Stimulated activated naive CD8-positive, alpha-beta T cell treated with anti-CD3 and anti-CD28 coated beads, Interleukin-15, Interleukin-2, amounts not matched to agents 100 ng/mL and 50 ng/mL, for 24 hours (primary cell): Measurements from ENCODE around the gene CCDC88A.
"Not testable (repeated sequence)": the region's sequence is repeated elsewhere in the genome, so short reads cannot be mapped to it uniquely, and the experiment has no call there.

Experiments
- H3K27ac Mint-ChIP-seq: one replicate; pipeline ENCODE4 v1.8.0; 2021; ENCODE audit warnings: mild to moderate bottlenecking, mixed read lengths
- H3K27me3 Mint-ChIP-seq: one replicate; pipeline ENCODE4 v1.8.0; 2021; ENCODE audit warnings: mixed read lengths
- H3K36me3 Mint-ChIP-seq: one replicate; pipeline ENCODE4 v1.8.0; 2021; ENCODE audit warnings: low read depth, mixed read lengths
- H3K4me1 Mint-ChIP-seq: one replicate; pipeline ENCODE4 v1.8.0; 2021; ENCODE audit warnings: low read depth, mixed read lengths
- H3K4me3 Mint-ChIP-seq: one replicate; pipeline ENCODE4 v1.8.0; 2021; ENCODE audit warnings: mild to moderate bottlenecking, mixed read lengths
- H3K9me3 Mint-ChIP-seq: one replicate; pipeline ENCODE4 v1.8.0; 2021; ENCODE audit warnings: mixed read lengths

Gene CCDC88A, protein sequence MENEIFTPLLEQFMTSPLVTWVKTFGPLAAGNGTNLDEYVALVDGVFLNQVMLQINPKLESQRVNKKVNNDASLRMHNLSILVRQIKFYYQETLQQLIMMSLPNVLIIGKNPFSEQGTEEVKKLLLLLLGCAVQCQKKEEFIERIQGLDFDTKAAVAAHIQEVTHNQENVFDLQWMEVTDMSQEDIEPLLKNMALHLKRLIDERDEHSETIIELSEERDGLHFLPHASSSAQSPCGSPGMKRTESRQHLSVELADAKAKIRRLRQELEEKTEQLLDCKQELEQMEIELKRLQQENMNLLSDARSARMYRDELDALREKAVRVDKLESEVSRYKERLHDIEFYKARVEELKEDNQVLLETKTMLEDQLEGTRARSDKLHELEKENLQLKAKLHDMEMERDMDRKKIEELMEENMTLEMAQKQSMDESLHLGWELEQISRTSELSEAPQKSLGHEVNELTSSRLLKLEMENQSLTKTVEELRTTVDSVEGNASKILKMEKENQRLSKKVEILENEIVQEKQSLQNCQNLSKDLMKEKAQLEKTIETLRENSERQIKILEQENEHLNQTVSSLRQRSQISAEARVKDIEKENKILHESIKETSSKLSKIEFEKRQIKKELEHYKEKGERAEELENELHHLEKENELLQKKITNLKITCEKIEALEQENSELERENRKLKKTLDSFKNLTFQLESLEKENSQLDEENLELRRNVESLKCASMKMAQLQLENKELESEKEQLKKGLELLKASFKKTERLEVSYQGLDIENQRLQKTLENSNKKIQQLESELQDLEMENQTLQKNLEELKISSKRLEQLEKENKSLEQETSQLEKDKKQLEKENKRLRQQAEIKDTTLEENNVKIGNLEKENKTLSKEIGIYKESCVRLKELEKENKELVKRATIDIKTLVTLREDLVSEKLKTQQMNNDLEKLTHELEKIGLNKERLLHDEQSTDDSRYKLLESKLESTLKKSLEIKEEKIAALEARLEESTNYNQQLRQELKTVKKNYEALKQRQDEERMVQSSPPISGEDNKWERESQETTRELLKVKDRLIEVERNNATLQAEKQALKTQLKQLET (N-terminal part only)

DNA sequence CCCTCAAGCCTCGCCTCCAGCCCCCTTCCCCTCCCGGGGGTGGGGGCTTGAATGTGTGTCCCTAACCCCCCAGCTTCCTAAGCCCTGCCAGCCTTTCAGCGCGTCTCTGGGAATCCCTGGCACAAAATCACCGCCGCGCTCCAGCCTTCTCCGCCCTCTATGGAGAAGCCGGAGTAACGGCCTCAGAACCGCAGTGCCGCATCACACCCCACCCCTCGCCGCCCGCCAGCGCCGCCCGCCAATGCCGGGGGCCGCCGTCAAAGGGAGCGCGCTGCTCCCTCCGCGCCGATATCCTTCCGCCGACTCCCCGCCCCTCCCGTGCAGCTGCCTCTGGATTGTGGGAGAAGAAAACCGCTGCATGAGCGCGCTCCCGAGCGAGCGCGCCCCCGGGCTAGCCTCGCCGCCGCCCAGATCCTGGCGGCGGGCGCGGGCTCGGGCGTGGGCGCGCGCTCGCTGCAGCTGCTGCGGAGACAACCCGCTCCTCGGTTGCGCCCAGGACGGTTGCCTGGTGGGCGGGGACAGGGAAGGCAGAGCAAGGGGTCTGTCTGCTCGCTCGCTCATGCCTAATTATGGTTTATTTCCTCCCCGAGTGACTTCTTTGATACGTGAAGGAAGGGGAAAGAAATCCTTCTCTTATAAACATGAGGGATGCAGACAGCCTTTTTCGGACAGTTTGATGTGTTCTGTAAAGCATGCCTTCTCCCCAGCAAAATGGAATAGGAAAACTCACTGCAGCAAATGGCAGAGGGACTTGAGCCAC lies at the start of gene CCDC88A:
Gene CCDC88A, minus strand, starts transcription at position 178 of the 760 bp plus-strand sequence. CDS start 777 bp downstream, outside the sequence.
- Mint-ChIP-seq H3K27ac (peak within 1 kb of the TSS; percentile 81), H3K36me3 (no peaks in the 10 kb centered on the region), H3K4me1 (peaks cover 32% of the 10 kb centered on the region), H3K9me3 (no peaks in the 10 kb centered on the region), H3K4me3 (peak within 1 kb of the TSS; percentile 87), H3K27me3 (peaks cover 7% of the 10 kb centered on the region)

DNA sequence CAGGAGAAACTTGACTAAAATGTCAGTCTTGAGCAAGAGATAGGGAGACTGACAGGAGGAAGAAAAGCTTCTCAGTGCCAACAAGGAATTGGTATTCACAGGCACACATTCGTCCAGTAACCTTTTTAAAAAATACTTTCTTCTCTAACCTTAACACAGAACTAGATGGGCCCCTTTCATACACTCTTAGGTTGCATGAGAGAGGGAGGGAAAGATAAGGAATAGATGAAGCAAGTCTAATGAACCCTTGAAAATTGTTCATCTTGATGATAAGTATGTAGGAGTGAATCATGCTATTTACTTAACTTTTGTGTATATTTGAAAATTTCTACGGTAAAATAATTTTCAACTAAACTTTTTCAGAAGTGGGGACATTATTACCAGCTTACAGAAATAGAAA lies 42.0 kb upstream of the CCDC88A start:
- Mint-ChIP-seq H3K27ac (no peak overlapping the region), H3K36me3 (no peaks in the 10 kb centered on the region), H3K27me3 (peaks cover 19% of the 10 kb centered on the region), H3K4me3 (no peak overlapping the region), H3K4me1 (no peaks in the 10 kb centered on the region), H3K9me3 (no peaks in the 10 kb centered on the region)

DNA sequence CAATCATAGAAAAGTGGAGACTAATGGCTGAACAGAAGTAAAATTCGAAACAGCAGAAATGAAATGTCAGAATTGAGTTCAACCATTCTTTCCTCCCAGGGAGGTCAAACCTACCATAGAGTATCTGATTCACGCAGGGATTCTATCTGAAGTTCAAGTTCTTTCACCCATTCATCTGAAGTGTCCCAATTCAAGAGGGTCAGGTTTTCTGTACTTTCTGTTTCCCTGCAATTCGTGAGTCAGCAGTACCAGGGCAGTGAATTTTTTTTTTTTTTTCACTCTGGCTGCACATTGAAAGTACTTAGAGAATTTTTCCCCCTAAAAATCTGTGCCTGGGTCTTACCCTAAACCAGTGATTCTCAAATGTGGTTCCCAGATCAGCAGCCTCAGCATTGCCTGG lies 40.9 kb upstream of the CCDC88A start:
- no peak overlapping the region for H3K4me3 Mint-ChIP-seq
- H3K36me3 Mint-ChIP-seq = no peaks in the 10 kb centered on the region
- H3K4me1 Mint-ChIP-seq = no peaks in the 10 kb centered on the region
- H3K27ac Mint-ChIP-seq = no peak overlapping the region
- H3K27me3 Mint-ChIP-seq = peaks cover 19% of the 10 kb centered on the region
- H3K9me3 Mint-ChIP-seq = no peaks in the 10 kb centered on the region

DNA sequence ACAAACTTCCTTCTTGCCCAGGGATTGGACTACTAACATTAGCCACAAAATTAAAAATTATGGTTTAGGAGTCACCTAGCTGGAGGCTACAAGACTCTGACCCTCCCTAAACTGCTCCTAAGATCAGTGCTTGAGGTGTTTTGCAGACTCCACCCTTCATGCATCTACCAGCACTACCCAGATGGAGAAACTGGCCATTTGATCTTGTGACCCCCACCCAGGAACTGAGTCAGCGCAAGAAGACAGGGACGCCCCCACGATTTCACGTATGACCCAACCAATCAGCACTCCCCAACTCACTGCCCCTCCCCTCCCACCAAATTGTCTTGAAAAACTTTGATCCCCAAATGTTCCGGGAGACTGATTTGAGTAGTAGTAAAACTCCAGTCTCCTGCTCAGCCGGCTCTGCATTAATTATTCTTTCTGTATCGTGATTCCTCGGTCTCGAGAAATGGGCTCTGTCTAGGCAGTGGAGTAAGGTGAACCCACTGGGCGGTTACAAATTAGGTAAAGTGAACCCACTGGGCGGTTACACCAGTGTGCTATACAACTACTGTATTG lies 40.1 kb upstream of the CCDC88A start:
- Mint-ChIP-seq H3K27ac (no peak overlapping the region), H3K36me3 (no peaks in the 10 kb centered on the region), H3K9me3 (no peaks in the 10 kb centered on the region), H3K4me1 (no peaks in the 10 kb centered on the region), H3K4me3 (no peak overlapping the region), H3K27me3 (peaks cover 19% of the 10 kb centered on the region)

DNA sequence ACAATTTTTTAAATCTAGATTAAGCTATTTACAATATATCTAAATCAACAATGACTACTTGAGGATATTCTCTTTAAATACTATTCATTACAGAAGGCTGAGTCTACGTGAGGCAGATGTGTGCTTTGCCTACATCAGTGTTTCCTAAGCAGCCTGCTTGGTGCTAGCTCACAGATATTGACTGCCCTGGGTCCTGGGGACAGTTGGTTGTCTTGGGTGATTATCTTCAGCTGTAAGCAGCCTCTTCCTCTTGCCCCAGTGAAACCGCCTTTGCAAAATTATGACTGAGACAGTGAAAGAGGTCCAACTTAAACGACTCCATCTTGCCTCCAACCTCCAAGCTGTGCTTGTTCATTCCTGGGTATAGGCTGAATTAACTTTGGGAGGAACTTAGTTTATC lies 39.6 kb upstream of the CCDC88A start:
- Mint-ChIP-seq H3K27ac (no peak overlapping the region), H3K27me3 (peaks cover 19% of the 10 kb centered on the region), H3K9me3 (no peaks in the 10 kb centered on the region), H3K4me1 (no peaks in the 10 kb centered on the region), H3K36me3 (no peaks in the 10 kb centered on the region), H3K4me3 (no peak overlapping the region)

DNA sequence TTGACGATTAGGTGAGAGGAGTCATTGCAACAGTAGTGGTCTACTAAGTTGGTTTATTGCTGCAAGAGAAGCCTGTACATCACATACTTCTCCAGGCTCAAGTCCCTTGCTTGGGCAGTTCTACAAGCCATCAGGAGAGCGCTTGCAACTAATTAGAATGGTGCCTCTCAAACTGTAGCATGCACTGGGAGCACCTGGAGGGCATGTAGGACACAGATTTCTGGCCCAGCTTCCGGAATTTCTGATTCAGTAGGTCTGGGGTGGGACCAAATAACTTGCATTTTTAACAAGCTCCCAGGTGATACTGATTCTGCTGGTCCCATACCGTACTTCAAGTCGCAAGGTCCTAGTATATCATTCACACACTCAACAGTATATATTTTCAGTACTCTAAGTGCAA lies 34.5 kb upstream of the CCDC88A start:
- Mint-ChIP-seq H3K9me3 (no peaks in the 10 kb centered on the region), H3K27me3 (no peaks in the 10 kb centered on the region), H3K27ac (no peak overlapping the region), H3K36me3 (no peaks in the 10 kb centered on the region), H3K4me3 (no peak overlapping the region), H3K4me1 (no peaks in the 10 kb centered on the region)

DNA sequence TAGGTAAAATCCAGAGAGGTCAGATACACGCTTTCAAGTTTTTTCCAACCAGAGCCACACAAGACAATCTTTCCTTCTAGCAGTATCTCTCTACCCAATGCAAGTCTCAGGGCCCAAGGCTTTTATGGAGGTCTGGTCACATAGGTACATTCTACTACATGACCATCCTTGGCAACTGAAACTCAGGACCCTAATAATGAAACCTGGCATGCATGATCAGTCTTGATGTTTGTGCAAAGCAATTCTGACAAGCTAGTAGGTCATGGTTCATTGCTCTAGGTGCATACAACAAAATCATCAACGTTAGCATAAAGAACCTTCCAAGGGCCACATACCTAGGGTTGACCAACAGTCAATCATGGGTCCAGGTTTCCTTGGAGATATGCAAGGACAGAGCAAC lies 33.2 kb upstream of the CCDC88A start:
- Mint-ChIP-seq H3K36me3 (no peaks in the 10 kb centered on the region), H3K4me3 (no peak overlapping the region), H3K4me1 (no peaks in the 10 kb centered on the region), H3K27ac (no peak overlapping the region), H3K27me3 (no peaks in the 10 kb centered on the region), H3K9me3 (no peaks in the 10 kb centered on the region)

DNA sequence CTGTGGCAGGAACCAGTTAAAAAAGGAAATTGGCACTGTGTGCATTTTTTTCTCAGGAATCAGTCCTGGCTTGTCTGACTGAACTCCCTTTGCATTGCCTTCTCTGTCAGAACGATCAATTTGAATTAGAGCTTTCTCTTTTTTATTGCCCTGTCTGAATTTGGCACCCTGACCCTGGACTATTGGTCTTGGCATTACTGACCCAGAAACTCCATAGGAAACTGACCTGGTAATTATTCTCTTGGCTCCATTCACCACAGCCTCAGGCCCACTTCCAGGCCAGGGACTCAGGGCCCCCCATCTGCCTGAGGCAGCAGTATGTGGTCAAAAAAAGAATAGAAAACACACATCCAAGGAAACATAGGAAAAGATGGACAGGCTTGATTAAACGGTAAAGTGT lies 32.0 kb upstream of the CCDC88A start:
- H3K4me1 Mint-ChIP-seq = no peaks in the 10 kb centered on the region
- H3K4me3 Mint-ChIP-seq = no peak overlapping the region
- H3K27ac Mint-ChIP-seq = no peak overlapping the region
- no peaks in the 10 kb centered on the region for H3K27me3 Mint-ChIP-seq
- H3K9me3 Mint-ChIP-seq = no peaks in the 10 kb centered on the region
- H3K36me3 Mint-ChIP-seq = no peaks in the 10 kb centered on the region

DNA sequence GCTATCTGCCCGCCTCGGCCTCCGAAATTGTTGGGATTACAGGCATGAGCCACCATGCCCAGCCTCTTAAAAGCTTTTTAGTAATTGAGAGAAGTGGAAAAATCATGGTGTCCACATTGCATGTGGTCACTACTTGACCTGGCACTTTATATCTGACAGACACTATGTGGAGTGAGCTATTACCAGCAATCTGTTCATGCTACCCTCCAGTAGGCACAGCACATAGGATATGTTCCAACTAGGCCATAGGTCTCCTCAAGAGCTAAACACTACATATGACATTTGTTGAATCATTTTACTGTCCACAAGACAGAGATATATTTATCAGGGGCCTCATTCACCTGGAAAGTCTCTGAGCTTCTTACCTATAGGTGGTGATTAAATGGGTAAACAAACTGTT lies 30.4 kb upstream of the CCDC88A start:
- H3K4me3 Mint-ChIP-seq, H3K4me1 Mint-ChIP-seq, H3K9me3 Mint-ChIP-seq, H3K27ac Mint-ChIP-seq, H3K36me3 Mint-ChIP-seq, H3K27me3 Mint-ChIP-seq: not testable (repeated sequence)

DNA sequence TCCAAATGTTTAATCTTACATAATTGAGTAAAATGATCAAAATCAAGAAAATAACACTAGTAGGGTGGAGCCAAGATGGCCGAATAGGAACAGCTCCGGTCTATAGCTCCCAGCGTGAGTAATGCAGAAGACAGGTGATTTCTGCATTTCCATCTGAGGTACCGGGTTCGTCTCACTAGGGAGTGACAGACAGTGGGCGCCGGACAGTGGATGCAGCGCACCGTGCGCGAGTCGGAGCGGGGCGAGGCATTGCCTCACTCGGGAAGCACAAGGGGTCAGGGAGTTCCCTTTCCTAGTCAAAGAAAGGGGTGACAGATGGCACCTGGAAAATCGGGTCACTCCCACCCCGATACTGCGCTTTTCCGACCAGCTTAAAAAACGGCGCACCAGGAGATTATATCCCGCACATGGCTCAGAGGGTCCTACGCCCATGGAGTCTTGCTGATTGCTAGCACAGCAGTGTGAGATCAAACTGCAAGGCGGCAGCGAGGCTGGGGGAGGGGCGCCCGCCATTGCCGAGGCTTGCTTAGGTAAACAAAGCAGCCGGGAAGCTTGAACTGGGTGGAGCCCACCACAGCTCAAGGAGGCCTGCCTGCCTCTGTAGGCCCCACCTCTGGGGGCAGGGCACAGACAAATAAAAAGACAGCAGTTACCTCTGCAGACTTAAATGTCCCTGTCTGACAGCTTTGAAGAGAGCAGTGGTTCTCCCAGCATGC lies 22.5 kb upstream of the CCDC88A start:
- not testable (repeated sequence) for H3K9me3 Mint-ChIP-seq, H3K4me1 Mint-ChIP-seq, H3K4me3 Mint-ChIP-seq, H3K36me3 Mint-ChIP-seq, H3K27ac Mint-ChIP-seq
- H3K27me3 Mint-ChIP-seq = peaks cover 17% of the 10 kb centered on the region

DNA sequence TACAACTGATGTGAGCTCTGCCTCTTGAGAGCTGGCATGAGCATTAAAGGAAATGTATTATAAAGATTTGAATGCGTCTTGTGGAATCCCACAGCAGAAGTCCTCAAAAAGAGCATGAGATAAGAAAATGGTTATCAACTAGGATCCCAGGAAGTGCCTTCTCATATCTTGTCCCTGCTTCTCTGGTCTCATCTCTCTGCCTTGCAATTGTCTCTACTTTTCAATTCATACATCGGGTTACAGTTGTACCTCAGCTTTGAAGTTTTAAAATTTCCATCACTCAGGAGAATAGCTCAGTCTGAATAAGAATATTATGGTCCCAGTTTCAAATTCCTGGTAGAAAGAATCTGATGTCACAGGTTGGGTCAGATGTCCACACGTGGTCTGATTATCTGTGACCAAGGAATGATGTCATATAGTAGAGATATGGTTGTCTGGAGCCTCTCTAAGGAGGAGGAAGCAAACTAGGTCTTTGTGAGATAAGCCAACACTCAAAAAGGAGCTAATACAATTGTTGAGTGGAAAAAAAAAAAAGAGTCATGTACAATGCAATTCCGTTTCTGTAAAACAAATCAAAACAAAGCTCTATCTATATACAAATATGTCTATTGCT lies 21.7 kb upstream of the CCDC88A start:
- Mint-ChIP-seq H3K9me3 (no peaks in the 10 kb centered on the region), H3K4me1 (no peaks in the 10 kb centered on the region), H3K36me3 (no peaks in the 10 kb centered on the region), H3K27ac (no peak overlapping the region), H3K27me3 (peaks cover 17% of the 10 kb centered on the region), H3K4me3 (no peak overlapping the region)

DNA sequence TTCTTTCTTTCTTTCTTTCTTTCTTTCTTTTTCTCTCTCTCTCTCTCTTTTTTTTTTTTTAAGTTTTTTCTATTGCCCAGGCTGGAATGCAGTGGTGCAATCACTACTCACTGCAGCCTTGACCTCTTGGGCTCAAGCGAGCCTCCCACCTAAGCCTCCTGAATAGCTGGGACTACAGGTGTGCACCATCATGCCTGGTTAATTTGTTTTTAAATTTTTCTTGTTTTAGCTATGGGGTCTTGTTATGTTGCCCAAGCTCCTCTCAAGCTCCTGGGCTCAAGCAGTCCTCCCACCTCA lies 19.4 kb upstream of the CCDC88A start:
- no peak overlapping the region for H3K27ac Mint-ChIP-seq
- no peaks in the 10 kb centered on the region for H3K4me1 Mint-ChIP-seq
- H3K36me3 Mint-ChIP-seq = no peaks in the 10 kb centered on the region
- no peak overlapping the region for H3K4me3 Mint-ChIP-seq
- H3K27me3 Mint-ChIP-seq = peaks cover 10% of the 10 kb centered on the region
- H3K9me3 Mint-ChIP-seq = no peaks in the 10 kb centered on the region

DNA sequence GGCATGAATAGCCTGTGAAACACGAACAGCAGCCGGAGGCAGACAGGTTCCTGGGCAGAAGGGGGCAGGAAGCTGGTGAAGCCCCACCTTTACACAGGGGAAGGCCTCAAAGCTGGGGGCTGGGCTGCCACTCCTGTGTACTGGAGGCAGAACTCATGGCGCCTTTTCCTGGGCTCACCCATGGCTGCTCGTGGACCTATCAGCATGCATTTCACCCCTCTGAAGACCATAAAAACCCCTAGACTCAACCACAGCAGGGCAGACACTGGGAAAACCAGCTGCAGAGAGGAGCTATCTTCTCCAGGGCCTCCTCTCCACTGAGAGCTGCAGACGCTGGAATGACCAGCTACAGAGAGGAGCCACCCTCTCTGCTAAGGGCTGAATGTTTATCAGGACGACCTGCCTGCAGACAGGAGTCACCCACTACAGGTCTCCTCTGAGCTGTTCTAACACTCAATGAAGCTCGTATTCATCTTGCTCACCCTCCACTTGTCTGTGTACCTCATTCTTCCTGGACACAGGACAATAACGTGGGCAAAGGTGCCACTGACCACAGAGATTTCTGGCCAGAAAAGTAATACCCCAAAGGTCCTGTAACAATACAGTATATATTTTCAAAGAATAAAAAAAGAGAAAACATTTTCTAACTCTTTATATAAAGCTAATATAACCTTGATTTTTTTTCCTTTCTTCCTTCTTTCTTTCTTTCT lies 18.9 kb upstream of the CCDC88A start:
- Mint-ChIP-seq H3K4me1 (no peaks in the 10 kb centered on the region), H3K27me3 (peaks cover 10% of the 10 kb centered on the region), H3K27ac (no peak overlapping the region), H3K36me3 (no peaks in the 10 kb centered on the region), H3K9me3 (no peaks in the 10 kb centered on the region), H3K4me3 (no peak overlapping the region)
